HG02973 (cell line): ENCODE data around the gene PIGO.

ENCODE experiments used
- ATAC-seq: cut with Tn5 transposase; IDR thresholded peaks from one replicate; pipeline ENCODE4 v1.9.1; 2021; ENCODE audit warnings: moderate library complexity; ENCODE audit not compliant: unreplicated experiment

PIGO gene

DNA sequence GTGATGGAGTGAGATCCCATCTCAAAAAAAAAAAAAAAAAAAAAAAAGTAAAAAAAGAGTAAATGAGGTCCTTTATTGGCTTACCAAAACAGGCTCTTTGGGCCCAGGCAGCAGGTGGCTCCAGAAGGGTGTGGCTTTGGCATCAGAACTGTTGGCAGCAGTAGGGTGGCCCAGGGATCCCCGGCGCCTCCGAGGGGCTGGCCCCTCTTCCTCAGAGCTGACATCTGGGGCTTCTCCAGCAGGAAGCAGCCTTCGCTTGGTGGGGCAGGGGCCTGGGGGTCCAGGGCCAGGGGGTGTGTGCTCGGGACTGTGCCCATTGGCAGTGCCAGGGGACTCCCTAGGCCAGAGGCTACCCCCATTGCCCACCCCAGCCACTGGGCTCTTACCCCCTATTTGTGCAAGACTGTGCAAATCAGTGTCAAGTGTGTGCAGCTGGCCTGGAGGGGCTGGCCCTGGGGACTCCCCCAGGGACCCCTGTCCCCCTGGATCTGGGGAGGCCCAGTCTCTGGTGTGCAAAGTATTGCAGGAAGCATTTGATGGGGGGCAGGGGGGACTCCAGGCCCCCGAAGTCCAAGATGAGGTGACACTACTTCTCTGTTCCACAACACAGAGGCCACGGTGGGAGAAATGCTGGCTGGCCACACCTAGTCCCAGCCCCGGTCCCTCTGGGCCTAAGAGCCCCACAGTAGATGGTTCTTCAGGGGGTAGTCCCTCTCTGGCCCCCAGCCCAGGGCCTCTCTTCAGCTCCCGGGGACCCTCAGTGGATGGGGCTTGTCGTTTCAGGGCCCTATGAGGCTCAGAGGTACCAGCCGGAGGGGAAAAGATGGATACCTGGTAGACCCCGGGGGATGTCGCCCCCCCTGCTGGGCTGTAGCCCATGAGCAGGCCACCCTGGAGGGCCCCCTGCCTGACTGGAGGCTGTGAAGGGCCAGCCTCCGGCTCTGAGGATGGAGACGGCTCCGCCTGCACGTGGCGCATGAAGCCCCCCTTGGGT lies 11.2 kb upstream of the PIGO start:
- ATAC-seq, result no peak

GRCh38 chr9:35106343-35106730 lies 9.9 kb upstream of the PIGO start:
- ATAC-seq, result no peak

GRCh38 chr9:35105571-35106342 lies 9.4 kb upstream of the PIGO start:
- no peak for ATAC-seq

- ATAC-seq, result no peak
These were observed 8.7 kb upstream of the PIGO start for GRCh38 chr9:35105126-35105525.

DNA sequence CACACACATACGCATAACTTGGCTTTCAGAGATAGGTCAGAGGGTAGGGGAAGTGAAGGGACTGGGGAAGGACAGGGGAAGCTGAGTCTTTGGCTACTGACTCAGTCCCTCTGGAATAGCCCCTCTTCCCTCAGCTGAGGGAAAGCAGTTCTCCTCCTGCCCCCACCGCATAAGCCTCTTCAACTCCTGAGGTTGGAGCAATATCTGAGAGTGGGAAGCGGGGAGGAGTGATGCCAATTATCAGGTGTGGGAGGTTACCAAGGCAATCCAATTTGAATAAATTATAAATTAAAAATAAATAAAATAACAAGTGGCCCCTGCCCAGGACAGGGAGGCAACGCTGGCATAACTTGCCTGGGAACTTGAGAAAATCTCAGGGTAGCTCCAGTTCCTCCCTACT lies 8.2 kb upstream of the PIGO start:
- no peak for ATAC-seq

DNA sequence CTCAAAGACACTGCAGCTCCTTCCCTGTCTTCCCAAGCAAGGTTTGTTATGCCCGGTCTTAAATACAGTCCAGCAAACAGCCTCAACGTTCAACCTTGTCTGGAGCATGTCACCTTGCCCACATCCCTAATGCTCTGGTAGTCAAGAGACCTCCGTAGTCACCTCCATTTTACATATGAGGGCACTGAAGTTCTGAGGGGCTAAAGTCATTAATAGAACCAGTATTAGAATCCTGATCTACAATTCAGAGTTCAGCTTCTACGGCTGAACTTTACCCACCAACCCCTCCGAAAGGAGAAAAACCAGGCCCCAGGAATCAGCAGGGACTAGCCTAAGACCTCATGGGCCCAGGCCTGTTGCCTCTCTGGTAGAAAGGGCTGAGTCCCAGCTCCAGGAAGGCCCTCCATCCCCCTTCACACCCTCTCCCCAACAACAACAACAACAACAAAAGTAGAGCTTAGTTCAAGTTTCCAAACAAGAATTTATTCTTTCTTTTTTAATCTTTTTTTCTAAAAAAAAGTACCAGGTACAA lies 7.3 kb upstream of the PIGO start:
- no peak for ATAC-seq

GRCh38 chr9:35102769-35103659 lies 6.6 kb upstream of the PIGO start, which contains the start of gene STOML2:
TSS of gene STOML2 (minus strand) at chr9:35103131. CDS start at chr9:35103094, 37 bp downstream.
- ATAC-seq, result peak; percentile 83

DNA sequence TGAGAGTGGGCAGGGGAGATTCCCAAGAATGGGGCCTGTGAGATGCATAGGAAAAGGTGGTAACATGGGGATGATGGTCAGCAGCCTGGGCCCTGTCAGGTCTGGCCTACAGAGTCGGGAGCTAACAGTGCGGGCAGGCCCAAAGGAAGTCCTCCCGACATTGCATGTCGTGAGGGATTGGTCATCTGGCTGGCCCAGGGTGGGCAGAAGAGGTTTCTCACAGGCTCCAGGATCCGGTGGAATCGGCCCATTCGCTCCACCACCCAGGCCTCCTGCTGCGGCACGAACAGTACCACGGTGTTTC lies 6.0 kb upstream of the PIGO start:
- ATAC-seq, result no peak

DNA sequence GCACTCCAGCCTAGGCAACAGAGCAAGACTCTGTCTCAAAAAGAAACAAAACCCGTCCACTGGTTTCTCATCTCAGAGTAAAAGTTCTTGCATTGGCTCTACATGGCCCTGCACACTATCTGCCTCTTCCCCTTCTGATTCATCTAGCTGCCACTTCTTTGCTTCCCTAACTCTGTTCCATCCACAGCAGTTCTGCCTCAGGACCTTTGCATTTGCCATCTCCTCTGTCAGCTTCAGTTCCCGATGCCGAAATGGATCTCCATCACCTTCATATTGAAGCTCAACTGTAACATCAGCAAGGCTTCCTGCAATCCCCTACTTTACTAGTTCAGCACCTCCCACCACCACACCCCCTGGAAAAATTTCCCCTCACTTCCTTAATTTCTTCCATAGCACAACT lies 1.2 kb upstream of the PIGO start:
- no peak for ATAC-seq

- ATAC-seq, result no peak
These were observed 4.9 kb downstream of the PIGO start for GRCh38 chr9:35091536-35091935.

GRCh38 chr9:35089434-35089833 lies 7.0 kb downstream of the PIGO start:
- no peak for ATAC-seq

DNA sequence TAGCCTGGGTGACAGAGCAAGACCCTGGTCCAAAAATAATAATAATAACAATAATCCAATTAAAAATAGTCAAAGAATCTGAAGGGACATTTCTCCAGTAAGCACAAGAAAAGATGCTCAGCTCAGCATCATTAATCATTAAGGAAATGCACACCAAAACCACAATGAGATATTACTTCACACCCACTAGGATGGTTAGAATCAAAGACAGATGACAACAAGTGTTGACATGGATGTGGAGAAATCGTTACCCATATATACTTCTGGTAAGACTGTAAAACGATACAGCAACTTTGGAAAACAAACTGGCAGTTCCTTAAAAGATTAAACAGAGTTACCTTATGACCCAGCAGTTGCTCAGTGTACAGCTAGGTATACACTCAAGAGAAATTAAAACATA lies 11.3 kb downstream of the PIGO start:
- no peak for ATAC-seq

DNA sequence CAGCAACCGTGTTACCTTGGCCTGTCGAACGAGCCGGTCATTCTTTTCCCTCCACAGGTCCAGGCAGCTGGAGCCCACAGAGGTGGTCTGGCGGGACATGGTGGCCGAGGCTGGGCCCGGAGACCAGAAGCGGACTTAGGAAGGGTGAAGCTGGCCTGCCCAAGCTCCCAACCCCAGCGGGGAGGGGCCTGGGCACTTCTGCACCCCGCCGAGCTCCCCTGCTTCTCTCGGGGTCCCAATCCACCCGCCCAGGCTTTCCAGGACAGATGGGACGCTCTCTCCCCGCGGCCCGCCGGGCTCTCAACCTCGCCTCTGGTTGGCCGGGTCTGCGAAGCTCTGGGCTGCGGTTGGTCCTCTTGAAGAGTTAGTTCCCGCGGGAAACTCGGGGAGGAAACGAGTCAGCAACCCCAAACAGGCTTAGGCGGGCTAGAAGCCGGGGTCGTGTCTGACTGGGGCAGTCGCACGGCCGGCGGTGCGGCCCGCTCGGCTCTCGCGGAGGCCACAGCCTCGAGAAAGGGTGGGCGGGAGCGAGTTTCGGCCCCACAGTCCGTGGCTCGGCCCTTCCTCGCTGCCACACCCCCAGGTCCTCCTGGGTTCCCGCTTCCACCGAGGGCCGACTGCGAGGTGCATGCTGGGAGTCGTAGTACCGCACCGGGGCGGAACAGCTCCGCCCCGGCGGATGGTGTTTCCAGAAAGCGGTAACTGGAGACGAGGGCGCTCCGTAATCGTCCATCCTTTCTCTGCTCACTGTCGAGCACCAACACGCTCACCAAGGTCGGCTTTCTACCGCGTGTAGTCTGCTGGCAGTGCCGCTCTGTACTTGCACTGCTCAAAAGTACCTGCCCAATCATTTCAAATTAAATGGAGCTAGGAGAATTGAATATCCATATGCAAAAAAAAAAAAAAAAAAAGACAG lies 16.7 kb downstream of the PIGO start, which contains the start of gene FANCG:
Gene FANCG (minus strand): TSS at position 517 of the 916 bp plus-strand sequence. CDS start 418 bp downstream, at position 99.
- peak; percentile 85 for ATAC-seq

GRCh38 chr9:35079041-35079425 lies 17.4 kb downstream of the PIGO start:
- peak; percentile 1 for ATAC-seq

DNA sequence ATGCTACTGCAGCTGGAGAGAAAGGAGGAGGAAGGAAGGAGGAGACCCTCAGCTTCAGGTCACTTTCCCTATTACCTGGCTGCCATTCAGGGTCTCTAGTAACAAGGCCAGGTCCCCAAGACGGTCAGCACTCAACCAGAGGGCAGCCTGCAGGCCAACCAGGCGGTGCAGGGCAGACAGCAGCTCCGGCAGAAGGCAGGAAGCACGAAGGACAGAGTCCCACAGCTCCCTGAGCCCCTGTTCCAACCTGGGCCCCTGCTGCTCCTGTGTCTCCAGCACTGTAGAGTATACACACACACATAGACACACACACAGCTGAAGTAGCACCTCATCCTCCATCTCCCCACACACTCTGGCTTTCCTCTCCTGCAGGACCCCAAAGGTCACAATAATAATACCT lies 18.3 kb downstream of the PIGO start:
- no peak for ATAC-seq

DNA sequence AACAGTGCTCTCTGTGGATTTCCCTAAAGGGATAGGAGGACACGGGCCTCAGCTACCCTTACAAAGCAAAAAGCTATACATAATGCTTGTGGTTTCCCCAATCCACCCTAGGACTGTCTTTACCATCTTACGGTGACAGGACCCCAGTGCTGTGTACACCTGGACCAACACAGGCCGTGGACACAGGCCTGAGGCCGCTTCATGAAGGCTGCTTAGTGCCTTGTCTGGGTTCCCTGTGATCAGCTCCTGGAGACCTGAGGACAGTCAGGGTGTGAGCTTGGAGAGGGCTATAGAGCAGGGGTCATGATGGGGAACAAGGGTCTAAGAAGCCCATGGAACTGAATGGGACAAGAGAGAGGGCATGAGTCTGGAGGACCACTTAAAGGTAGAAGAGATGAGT lies 19.5 kb downstream of the PIGO start:
- no peak for ATAC-seq

DNA sequence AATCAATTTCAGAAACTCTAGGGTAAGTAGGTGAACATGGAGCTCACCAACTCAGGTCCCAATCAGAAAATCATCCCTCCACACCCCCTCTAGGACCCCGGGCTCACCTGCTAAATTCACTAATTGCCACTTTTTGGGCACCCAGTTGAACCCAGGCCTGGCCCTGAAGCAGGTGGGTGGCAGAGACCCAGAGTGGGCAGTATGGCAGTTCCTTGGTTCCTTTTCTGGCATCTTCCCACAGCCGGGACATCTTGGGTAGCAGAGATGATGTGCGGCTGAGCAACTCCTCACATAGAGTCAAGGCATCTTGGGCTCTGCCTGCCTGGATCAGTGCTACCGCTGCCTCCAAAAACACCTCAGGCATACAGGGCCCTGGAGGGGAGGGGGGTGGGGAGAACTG lies 21.0 kb downstream of the PIGO start:
- ATAC-seq, result no peak

GRCh38 chr9:35074791-35075190 lies 21.6 kb downstream of the PIGO start:
- ATAC-seq, result no peak

GRCh38 chr9:35074141-35074540 lies 22.2 kb downstream of the PIGO start:
- no peak for ATAC-seq

- no peak for ATAC-seq
These were observed 23.1 kb downstream of the PIGO start for GRCh38 chr9:35073279-35073612.
